Urinary bladder (tissue), 4 donors: ENCODE measurements around the gene POLH. TPM values are rescaled to one million over a fixed set of nuclear protein-coding genes. Genes with fewer than 3 reads are reported as not detected.
"Not testable (repeated sequence)": the region's sequence is repeated elsewhere in the genome, so short reads cannot be mapped to it uniquely, and the experiment has no call there.

Source experiments
- DNase-seq: peaks from one replicate; pipeline ENCODE4 v3.0.0-alpha.2; 2015; ENCODE audit errors: extremely low spot score
- H3K27ac ChIP-seq: one replicate; pipeline ENCODE4 v1.5.1; 2013; ENCODE audit warnings: low read depth, mild to moderate bottlenecking, moderate library complexity
- H3K36me3 ChIP-seq: one replicate; pipeline ENCODE4 v1.6.1; 2013; ENCODE audit warnings: mild to moderate bottlenecking, moderate library complexity; ENCODE audit not compliant: insufficient read depth
- H3K4me1 ChIP-seq: one replicate; pipeline ENCODE4 v1.6.1; 2013; ENCODE audit warnings: mild to moderate bottlenecking, moderate library complexity; ENCODE audit not compliant: insufficient read depth
- H3K4me3 ChIP-seq: one replicate; pipeline ENCODE4 v1.5.1; 2013; ENCODE audit warnings: low read depth, low read length
- WGBS: extraction: QIAGEN DNeasy Blood & Tissue Kit; methylation state at CpG from one replicate; pipeline ENCODE4 v1.1.7; 2013; 5-methylcytosine and 5-hydroxymethylcytosine counted together
- polyA plus RNA-seq: library from polyadenylated mRNA; stranded (reverse); fragments of 200-250 nt; gene quantifications from one replicate; pipeline ENCODE4 v1.2.3, GENCODE V29; 2013
- total RNA-seq: library from RNA; depleted of rRNA; stranded (reverse); fragments of >200 nt; gene quantifications from one replicate; pipeline ENCODE4 v1.2.3, GENCODE V29; 2014
- donor health status: healthy with polysubstance abuse.
- donor health status: healthy.

The POLH gene
- total RNA-seq (16.8 TPM), polyA plus RNA-seq (5.7 TPM)

DNA sequence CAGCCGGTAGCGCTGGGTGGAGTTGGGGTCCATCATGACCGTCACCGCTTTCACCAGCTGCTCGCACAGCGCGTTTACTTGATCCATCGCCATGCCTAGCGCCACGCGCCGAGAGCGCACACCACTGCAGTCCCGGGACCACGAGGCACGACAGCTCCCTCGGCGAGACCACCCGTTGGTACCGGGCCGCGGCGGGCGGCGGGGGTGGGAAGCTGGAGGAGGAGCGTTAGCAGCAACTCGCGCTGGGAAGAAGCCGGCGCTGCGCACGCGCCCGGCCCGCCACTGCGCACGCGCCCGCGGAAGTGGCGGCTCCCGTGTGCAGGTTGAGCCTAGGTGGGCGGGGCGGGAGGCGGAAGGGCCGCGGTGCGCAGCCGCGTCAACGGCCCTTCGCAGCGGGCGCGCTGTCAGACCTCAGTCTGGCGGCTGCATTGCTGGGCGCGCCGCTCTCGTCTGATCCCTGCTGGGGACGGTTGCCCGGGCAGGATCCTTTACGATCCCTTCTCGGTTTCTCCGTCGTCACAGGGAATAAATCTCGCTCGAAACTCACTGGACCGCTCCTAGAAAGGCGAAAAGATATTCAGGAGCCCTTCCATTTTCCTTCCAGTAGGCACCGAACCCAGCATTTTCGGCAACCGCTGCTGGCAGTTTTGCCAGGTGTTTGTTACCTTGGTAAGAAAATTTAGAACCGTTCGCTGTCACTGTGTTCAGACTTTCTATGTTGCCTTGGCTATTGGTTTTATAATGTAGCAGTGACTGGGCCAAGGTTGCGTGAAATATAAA lies at the start of gene POLH, which contains the start of gene XPO5:
Gene POLH, plus strand, starts transcription at position 414 of the 780 bp plus-strand sequence. CDS start 6,135 bp downstream, outside the sequence.
Gene XPO5, minus strand, starts transcription at position 267 of the 780 bp plus-strand sequence. Its CDS starts 174 bp downstream, at position 93.
- Histone ChIP-seq H3K36me3 (no peaks in the 10 kb centered on the region), H3K4me1 (no peaks in the 10 kb centered on the region), H3K4me3 (peak within 1 kb of the TSS; percentile 88), H3K27ac (peak within 1 kb of the TSS; percentile 24)
- WGBS = under 1% methylated on average over 76 of the region's 76 CpGs
- peak; percentile 62 for DNase-seq

DNA sequence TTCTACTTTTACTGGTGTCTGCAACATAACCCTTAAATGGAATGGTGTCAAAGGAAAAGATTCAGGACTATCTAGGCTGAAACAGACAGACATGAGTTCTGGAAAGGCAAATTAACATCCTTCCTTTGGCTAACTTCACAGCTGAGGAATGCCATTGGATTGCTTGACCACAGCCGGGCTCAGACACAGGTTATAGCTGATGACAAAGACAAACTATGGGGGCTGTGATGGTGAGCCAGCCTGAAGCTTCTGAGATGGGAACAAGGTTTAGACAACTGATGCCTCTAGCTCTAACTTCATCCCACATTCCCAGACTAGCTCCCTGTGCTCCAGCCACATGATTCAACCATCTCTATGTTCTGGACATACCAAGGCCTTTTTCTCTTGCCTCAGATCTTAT lies 43.8 kb upstream of the POLH start:
- Histone ChIP-seq H3K4me1 (no peaks in the 10 kb centered on the region), H3K4me3 (no peak overlapping the region), H3K36me3 (peaks cover 4% of the 10 kb centered on the region), H3K27ac (no peak overlapping the region)
- DNase-seq = no peak
- 98% methylated on average over 1 of the region's 1 CpG for WGBS

DNA sequence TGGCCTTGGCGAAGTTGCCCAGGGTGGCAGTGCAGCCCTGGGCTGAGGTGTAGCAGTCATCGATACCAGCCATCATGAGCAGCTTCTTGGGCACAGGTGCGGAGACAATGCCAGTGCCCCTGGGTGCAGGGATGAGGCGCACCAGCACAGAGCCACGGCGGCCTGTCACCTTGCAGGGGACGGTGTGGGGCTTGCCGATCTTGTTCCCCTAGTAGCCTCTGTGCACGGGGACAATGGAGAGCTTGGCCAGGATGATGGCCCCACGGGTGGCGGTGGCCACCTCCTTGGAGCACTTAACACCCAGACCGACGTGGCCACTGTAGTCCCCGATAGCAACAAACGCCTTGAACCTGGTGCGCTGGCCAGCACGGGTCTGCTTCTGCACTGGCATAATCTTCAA lies 37.0 kb upstream of the POLH start:
- H3K27ac ChIP-seq, H3K4me1 ChIP-seq, H3K36me3 ChIP-seq, DNase-seq, H3K4me3 ChIP-seq: not testable (repeated sequence)
- WGBS = 97% methylated on average over 15 of the region's 17 CpGs

DNA sequence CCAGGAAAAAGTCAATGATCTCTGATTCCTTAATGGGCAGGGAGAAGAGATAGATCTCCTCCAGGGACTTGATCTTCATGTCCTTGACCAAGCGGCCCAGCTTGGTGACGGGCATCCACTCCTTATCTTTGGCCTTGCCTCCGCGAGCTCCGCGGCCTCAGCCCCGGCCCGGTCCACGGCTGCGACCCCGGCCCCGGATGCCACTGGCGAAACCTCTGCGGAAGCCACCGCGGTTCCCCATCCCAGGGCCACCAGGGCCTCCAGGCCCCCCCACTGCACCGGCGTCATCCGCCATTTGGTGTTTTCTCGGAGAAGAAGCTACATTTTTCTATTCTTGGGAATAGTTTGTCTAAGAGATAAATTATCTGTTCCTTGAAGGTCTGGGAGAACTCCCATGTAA lies 36.6 kb upstream of the POLH start:
- not testable (repeated sequence) for H3K4me1 ChIP-seq, H3K36me3 ChIP-seq, H3K4me3 ChIP-seq, H3K27ac ChIP-seq, DNase-seq
- 98% methylated on average over 20 of the region's 20 CpGs for WGBS

DNA sequence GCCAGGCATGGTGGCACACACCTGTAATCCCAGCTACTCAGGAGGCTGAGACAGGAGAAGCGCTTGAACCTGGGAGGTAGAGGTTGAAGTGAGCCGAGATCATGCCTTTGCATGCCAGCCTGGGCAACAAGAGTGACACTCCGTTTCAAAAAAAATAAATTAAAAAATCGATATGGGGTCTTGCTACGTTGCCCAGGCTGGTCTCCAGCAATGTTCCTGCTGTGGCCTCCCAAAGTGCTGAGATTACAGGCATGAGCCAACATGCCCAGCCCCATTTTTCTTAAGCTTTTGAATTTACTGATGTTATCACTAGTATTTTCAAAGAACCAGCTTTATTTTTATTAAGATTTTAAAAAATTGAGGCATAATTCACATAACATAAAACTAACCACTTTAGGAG lies 35.5 kb upstream of the POLH start:
- H3K4me3 ChIP-seq = no peak overlapping the region
- no peaks in the 10 kb centered on the region for H3K4me1 ChIP-seq
- WGBS = 98% methylated on average over 5 of the region's 5 CpGs
- H3K36me3 ChIP-seq = peaks cover 1% of the 10 kb centered on the region
- no peak for DNase-seq
- H3K27ac ChIP-seq = no peak overlapping the region

DNA sequence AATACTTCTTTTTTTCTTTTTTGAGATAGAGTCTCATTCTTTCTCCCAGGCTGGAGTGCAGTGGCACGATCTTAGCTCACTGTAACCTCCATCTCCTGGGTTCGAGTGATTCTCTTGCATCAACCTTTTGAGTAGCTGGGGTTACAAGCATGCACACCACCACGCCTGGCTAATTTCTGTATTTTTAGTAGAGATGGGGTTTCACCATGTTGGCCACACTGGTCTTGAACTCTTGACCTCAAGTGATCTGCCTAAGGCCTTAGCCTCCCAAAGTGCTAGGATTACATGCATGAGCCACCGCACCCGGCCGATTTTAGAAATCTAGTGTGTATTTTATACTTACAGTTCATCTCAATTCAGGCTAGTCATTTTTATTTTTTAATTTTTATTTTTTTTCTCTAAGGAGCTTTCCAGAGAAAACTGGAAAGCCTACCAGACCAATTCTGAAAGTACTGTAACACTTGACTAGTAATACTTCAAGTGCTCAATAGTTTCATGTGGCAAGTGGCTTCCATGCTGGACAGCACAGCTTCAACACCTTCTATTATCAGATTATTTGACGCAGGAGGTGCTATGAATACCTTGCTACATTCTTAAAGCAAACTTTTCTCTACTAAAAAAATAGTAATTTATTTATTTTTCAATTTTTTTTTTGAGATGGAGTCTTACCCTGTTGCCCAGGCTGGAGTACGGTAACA lies 34.1 kb upstream of the POLH start:
- H3K27ac ChIP-seq = no peak overlapping the region
- H3K4me1 ChIP-seq = no peaks in the 10 kb centered on the region
- H3K4me3 ChIP-seq = no peak overlapping the region
- WGBS = 95% methylated on average over 8 of the region's 8 CpGs
- H3K36me3 ChIP-seq = peaks cover 1% of the 10 kb centered on the region
- no peak for DNase-seq

DNA sequence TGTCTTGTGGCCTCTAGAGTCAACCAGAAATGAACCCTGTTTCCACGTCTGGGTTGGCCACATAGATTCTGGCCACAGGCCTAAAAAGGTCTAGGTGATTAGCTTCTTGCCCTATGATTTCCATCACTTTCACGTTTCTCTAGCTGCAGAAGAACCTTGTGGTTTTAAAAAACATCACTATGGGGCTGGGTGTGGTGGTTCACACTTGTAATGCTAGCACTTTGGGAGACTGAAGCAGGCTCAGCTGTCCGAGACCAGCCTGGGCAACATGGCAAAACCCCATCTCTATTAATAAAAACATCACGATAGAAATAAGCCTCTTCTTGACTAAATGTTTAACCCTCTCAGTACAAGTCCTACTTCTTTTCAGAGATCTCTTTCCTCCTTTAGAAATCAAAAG lies 31.5 kb upstream of the POLH start:
- Histone ChIP-seq H3K27ac (no peak overlapping the region), H3K36me3 (peaks cover 6% of the 10 kb centered on the region), H3K4me3 (no peak overlapping the region), H3K4me1 (no peaks in the 10 kb centered on the region)
- DNase-seq = no peak
- WGBS = 64% methylated on average over 4 of the region's 4 CpGs

DNA sequence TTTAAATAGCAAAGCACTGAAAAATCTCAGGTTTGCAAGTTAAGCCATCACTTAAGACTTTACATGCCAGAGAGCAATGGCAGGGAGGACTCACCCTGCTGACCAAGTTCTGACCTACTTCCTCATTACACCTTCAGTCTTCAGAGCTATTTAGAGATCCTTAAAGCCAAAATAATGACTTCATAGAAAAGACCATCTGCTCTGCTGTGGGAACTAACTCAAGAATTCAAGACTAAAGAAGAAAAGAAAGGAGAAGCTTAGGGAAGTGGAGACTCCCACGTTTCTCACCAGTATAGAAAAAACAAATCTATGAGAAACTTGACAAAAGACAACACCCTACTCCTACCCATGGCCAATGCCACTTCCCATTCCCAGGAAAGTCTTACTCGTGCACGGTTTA lies 28.8 kb upstream of the POLH start:
- Histone ChIP-seq H3K36me3 (peaks cover 7% of the 10 kb centered on the region), H3K4me3 (no peak overlapping the region), H3K27ac (no peak overlapping the region), H3K4me1 (no peaks in the 10 kb centered on the region)
- no peak for DNase-seq
- WGBS = 85% methylated on average over 3 of the region's 3 CpGs

DNA sequence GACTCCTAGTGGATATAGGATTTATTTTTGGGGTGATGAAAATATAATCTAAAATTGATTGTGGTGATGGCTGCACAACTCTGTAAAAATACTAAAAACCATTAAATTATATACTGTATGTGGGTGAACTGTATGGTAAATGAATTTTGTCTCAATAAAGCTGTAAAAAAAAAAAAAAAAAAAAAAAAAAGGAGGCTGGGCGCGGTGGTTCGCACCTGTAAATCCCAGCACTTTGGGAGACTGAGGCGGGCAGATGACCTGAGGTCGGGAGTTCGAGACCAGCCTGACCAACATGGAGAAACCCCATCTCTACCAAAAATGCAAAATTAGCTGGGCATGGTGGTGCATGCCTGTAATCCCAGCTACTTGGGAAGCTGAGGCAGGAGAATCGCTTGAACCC lies 18.4 kb upstream of the POLH start:
- not testable (repeated sequence) for H3K4me1 ChIP-seq, H3K4me3 ChIP-seq, DNase-seq, H3K27ac ChIP-seq
- H3K36me3 ChIP-seq = peaks cover 10% of the 10 kb centered on the region
- WGBS = 97% methylated on average over 7 of the region's 7 CpGs

DNA sequence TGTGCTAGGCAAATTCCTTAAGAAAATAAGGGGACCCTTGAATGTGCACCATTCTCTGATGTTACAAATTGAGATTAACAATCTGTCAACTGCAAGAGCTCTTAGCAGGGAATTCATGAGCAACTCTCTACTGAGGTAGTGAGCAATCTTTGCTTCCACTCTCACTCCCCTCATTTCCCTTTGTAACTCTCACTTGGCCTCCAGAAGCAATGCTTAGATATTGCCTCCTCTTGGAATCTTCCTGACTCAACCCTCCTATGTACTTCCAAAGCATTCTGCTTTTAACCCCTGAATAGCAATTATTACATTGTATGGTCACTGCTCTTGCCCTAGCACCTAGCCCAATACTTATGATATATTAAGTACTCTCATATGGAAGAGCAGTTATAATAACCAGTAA lies 16.7 kb upstream of the POLH start:
- no peaks in the 10 kb centered on the region for H3K4me1 ChIP-seq
- H3K27ac ChIP-seq = no peak overlapping the region
- H3K36me3 ChIP-seq = peaks cover 8% of the 10 kb centered on the region
- no peak for DNase-seq
- H3K4me3 ChIP-seq = no peak overlapping the region

DNA sequence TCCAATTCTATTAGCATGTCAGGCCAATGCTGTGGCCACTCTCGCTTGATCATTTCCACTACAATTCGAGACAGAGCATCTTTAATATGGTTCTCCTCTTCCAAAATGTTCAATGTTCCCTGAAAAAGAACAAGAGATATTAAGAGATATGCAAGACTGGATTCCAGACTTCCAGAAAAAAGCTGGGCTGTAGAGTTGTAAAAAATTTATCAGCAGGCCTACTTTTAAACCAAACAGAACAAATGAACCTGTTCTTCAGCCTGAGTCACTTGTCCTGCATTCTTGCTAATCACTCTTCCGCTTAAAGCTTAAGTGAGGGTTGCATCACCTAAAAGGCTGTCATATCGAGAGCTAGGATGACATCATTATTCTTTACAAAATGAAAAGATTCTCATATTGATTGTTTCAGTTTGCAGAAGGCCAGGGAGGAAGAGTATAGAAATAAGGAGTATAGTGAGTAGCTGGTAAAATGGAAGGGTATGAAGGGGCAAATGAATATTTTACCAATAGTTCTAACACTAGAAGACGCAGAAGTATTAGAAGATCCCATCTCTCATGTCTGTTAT lies 5.0 kb upstream of the POLH start:
- 91% methylated on average over 5 of the region's 5 CpGs for WGBS
- H3K36me3 ChIP-seq = no peaks in the 10 kb centered on the region

DNA sequence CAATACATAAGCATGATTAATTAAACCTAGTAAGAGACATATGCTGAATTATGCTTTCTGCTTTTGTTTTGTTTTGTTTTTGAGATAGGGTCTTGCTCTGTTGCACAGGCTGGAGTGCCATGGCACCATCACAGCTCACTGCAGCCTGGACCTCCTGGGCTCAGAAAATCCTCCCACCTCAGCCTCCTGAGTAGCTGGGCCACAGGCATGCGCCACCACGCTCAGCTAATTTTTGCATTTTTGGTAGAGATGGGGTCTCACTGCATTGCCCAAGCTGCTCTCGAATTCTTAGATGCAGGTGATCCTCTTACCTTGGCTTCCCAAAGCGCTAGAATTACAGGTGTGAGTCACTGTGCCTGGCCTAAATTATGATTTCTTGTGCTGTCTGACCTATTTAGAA lies 4.0 kb upstream of the POLH start:
- no peaks in the 10 kb centered on the region for H3K36me3 ChIP-seq

More for the DNA sequence above, 5.0 kb upstream of the POLH start:
- DNase-seq = no peak
- Histone ChIP-seq H3K4me3 (no peak overlapping the region), H3K4me1 (no peaks in the 10 kb centered on the region), H3K27ac (no peak overlapping the region)

DNA sequence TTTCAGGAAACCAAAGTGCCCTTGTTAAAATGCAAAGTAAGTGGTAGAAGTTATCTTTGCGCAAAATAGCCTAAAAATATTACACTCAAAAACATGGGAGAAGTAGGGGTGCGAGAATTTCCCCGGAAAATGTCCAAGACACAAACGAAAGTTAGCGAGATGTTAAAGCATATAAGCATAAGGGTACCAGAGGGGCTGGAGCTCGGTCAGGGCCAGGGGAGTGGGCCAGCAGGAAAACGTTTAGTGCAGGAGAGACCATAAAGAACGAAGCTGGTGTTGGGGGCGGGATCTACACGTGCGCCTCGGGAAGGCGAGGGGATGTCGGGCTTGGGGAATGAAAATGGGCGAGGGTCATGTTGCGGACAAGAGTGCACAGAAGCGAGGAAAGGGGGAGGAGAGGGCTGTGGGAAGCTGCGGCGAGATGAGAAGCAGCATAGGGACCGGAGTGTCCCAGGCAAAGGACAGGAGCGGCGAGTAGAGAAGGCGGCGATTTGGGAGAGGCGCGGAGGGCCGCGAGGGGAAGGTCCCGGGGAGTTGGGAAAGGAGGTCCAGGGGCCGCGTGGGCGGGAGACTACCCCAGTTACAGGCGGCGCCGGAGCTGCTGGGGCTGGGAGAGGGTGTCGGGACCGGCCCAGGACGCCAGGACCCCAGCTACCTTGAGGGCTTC lies 747 bp upstream of the POLH start:
- Histone ChIP-seq H3K4me1 (no peaks in the 10 kb centered on the region), H3K4me3 (peak overlapping the region; percentile 88), H3K27ac (no peak overlapping the region), H3K36me3 (no peaks in the 10 kb centered on the region)
- DNase-seq = no peak
- WGBS = under 1% methylated on average over 38 of the region's 38 CpGs

More for the DNA sequence above, 4.0 kb upstream of the POLH start:
- no peak overlapping the region for H3K27ac ChIP-seq
- H3K4me1 ChIP-seq = no peaks in the 10 kb centered on the region
- 94% methylated on average over 4 of the region's 4 CpGs for WGBS
- DNase-seq = no peak
- H3K4me3 ChIP-seq = no peak overlapping the region
